Activated T-cell treated with anti-CD3 and anti-CD28 coated beads for 4 hours (primary cell): ENCODE data around the gene KLF14.
"Not testable (repeated sequence)": the region's sequence is repeated elsewhere in the genome, so short reads cannot be mapped to it uniquely, and the experiment has no call there.

Source experiments
- DNase-seq: peaks from one replicate; pipeline ENCODE4 v3.0.0-alpha.2; 2020

KLF14 gene

GRCh38 chr7:130712416-130712815 lies 21.6 kb downstream of the KLF14 start:
- no peak for DNase-seq

GRCh38 chr7:130708766-130709165 lies 25.2 kb downstream of the KLF14 start:
- no peak for DNase-seq

- no peak for DNase-seq
These were observed 26.0 kb downstream of the KLF14 start for GRCh38 chr7:130708001-130708400.

- no peak for DNase-seq
These were observed 30.2 kb downstream of the KLF14 start for GRCh38 chr7:130703851-130704250.

GRCh38 chr7:130701650-130702049 lies 32.4 kb downstream of the KLF14 start:
- DNase-seq: no peak

GRCh38 chr7:130700760-130701159 lies 33.2 kb downstream of the KLF14 start:
- no peak for DNase-seq

GRCh38 chr7:130699686-130700085 lies 34.3 kb downstream of the KLF14 start:
- DNase-seq: no peak

- DNase-seq: no peak
These were observed 36.2 kb downstream of the KLF14 start for GRCh38 chr7:130697820-130698219.

GRCh38 chr7:130695840-130696239 lies 38.2 kb downstream of the KLF14 start:
- DNase-seq: no peak

GRCh38 chr7:130692396-130692795 lies 41.6 kb downstream of the KLF14 start:
- DNase-seq: not testable (repeated sequence)

GRCh38 chr7:130689683-130690082 lies 44.3 kb downstream of the KLF14 start:
- DNase-seq: no peak

- DNase-seq: no peak
These were observed 51.0 kb downstream of the KLF14 start for GRCh38 chr7:130683026-130683425.
